Measurements from ENCODE around the gene SHH. TPM values are rescaled to one million over a fixed set of nuclear protein-coding genes. Genes with fewer than 3 reads are reported as not detected.

Gene SHH
- total RNA-seq, 4 donors from 2014 or later, result 0.21 to 0.68 TPM; not detected in 2

DNA sequence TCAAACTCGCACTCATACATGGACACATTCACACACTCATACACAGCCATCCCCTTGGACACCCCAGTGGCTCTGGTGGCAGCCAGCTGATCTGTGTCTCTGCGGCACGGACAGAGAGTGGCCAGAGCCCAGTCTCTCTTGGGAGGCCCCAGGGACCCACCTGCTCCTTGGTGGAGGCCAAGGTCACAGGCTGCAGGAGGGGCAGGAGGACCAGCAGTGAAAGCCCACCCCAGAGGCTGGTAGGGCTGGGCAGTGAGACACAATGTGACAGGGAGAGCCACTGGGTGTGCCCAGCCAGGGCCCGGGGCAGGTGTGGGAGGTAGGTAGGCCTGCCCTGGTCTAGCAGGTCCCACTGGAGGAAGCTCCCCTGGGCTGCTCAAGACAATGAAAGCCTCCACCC lies 18.5 kb downstream of the SHH start:
- whole genome bisulfite sequencing, result 57% methylated on average over 2 of the region's 4 CpGs

GRCh38 chr7:155792999-155793560 lies 19.2 kb downstream of the SHH start:
- TF ChIP-seq EP300 (IDR thresholded peaks at IDR 0.05), result no peak
- H3K9me3 ChIP-seq, result no peaks in the 10 kb centered on the region
- WGBS, result 88% methylated on average over 11 of the region's 11 CpGs
- H3K27ac ChIP-seq, result no peak overlapping the region
- H3K4me3 ChIP-seq, result no peak overlapping the region
- H3K4me1 ChIP-seq, result peaks cover 8% of the 10 kb centered on the region
- no peaks in the 10 kb centered on the region for H3K36me3 ChIP-seq
- H3K27me3 ChIP-seq, result peaks cover 27% of the 10 kb centered on the region
- no peak for DNase-seq (ENCODE audit: low spot score in 2 of 2)

More for the DNA sequence above, 18.5 kb downstream of the SHH start:
- H3K4me1 ChIP-seq, result peaks cover 8% of the 10 kb centered on the region
- no peak overlapping the region for H3K4me3 ChIP-seq
- H3K27ac ChIP-seq, result no peak overlapping the region
- peaks cover 30% of the 10 kb centered on the region for H3K27me3 ChIP-seq
- H3K36me3 ChIP-seq, result no peaks in the 10 kb centered on the region
- DNase-seq (ENCODE audit: low spot score in 2 of 2), result no peak
- no peak for TF ChIP-seq POLR2A (IDR thresholded peaks at IDR 0.05)
- no peak for TF ChIP-seq POLR2AphosphoS5 (IDR thresholded peaks at IDR 0.05)
- no peak for TF ChIP-seq EP300 (IDR thresholded peaks at IDR 0.05)
- TF ChIP-seq, protein P1, sequence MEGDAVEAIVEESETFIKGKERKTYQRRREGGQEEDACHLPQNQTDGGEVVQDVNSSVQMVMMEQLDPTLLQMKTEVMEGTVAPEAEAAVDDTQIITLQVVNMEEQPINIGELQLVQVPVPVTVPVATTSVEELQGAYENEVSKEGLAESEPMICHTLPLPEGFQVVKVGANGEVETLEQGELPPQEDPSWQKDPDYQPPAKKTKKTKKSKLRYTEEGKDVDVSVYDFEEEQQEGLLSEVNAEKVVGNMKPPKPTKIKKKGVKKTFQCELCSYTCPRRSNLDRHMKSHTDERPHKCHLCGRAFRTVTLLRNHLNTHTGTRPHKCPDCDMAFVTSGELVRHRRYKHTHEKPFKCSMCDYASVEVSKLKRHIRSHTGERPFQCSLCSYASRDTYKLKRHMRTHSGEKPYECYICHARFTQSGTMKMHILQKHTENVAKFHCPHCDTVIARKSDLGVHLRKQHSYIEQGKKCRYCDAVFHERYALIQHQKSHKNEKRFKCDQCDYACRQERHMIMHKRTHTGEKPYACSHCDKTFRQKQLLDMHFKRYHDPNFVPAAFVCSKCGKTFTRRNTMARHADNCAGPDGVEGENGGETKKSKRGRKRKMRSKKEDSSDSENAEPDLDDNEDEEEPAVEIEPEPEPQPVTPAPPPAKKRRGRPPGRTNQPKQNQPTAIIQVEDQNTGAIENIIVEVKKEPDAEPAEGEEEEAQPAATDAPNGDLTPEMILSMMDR (IDR thresholded peaks at IDR 0.05), result no peak
- H3K9me3 ChIP-seq, result no peaks in the 10 kb centered on the region

GRCh38 chr7:155792315-155792960 lies 19.8 kb downstream of the SHH start:
- no peak for DNase-seq (ENCODE audit: low spot score in 2 of 2)
- no peaks in the 10 kb centered on the region for H3K36me3 ChIP-seq
- TF ChIP-seq POLR2A (IDR thresholded peaks at IDR 0.05) (no peak), POLR2AphosphoS5 (IDR thresholded peaks at IDR 0.05) (no peak), EP300 (IDR thresholded peaks at IDR 0.05) (no peak)
- TF ChIP-seq, protein P1 (IDR thresholded peaks at IDR 0.05), result no peak
- H3K27ac ChIP-seq, result no peak overlapping the region
- WGBS, result 92% methylated on average over 14 of the region's 14 CpGs
- no peaks in the 10 kb centered on the region for H3K9me3 ChIP-seq
- peaks cover 22% of the 10 kb centered on the region for H3K27me3 ChIP-seq
- no peak overlapping the region for H3K4me3 ChIP-seq
- H3K4me1 ChIP-seq, result peaks cover 8% of the 10 kb centered on the region

- no peaks in the 10 kb centered on the region for H3K36me3 ChIP-seq
Measured at GRCh38 chr7:155791836-155792235, 20.4 kb downstream of the SHH start.

GRCh38 chr7:155791214-155791737 lies 21.0 kb downstream of the SHH start:
- TF ChIP-seq EP300 (IDR thresholded peaks at IDR 0.05), result no peak
- TF ChIP-seq POLR2AphosphoS5 (IDR thresholded peaks at IDR 0.05), result no peak
- TF ChIP-seq, protein P1 (IDR thresholded peaks at IDR 0.05), result no peak
- TF ChIP-seq POLR2A (IDR thresholded peaks at IDR 0.05), result no peak
- no peak overlapping the region for H3K27ac ChIP-seq
- DNase-seq (ENCODE audit: low spot score in 2 of 2), result no peak
- peaks cover 8% of the 10 kb centered on the region for H3K4me1 ChIP-seq
- H3K4me3 ChIP-seq, result no peak overlapping the region
- no peaks in the 10 kb centered on the region for H3K9me3 ChIP-seq
- peaks cover 17% of the 10 kb centered on the region for H3K27me3 ChIP-seq
- WGBS, result 84% methylated on average over 19 of the region's 19 CpGs
- no peaks in the 10 kb centered on the region for H3K36me3 ChIP-seq

More at GRCh38 chr7:155791836-155792235, 20.4 kb downstream of the SHH start:
- H3K27ac ChIP-seq, result no peak overlapping the region
- DNase-seq (ENCODE audit: low spot score in 2 of 2), result no peak
- peaks cover 22% of the 10 kb centered on the region for H3K27me3 ChIP-seq
- peaks cover 7% of the 10 kb centered on the region for H3K4me1 ChIP-seq
- H3K4me3 ChIP-seq, result no peak overlapping the region
- TF ChIP-seq EP300 (IDR thresholded peaks at IDR 0.05) (no peak), POLR2A (IDR thresholded peaks at IDR 0.05) (no peak), POLR2AphosphoS5 (IDR thresholded peaks at IDR 0.05) (no peak)
- TF ChIP-seq, protein P1 (IDR thresholded peaks at IDR 0.05), result no peak
- H3K9me3 ChIP-seq, result no peaks in the 10 kb centered on the region
- 77% methylated on average over 7 of the region's 7 CpGs for WGBS
